Kidney epithelial cell (primary cell): ENCODE results near the gene FLOT1. TPM values are rescaled to one million over a fixed set of nuclear protein-coding genes. Genes with fewer than 3 reads are reported as not detected.

Experiments
- DNase-seq: peaks from one replicate; pipeline ENCODE4 v3.0.0-alpha.2; 2010; ENCODE audit warnings: low read depth
- H3K27me3 ChIP-seq: 2 replicates; pipeline ENCODE4 v1.6.0; 2011; ENCODE audit warnings: low read length; ENCODE audit not compliant: control insufficient read depth, insufficient read depth
- H3K36me3 ChIP-seq: 2 replicates; pipeline ENCODE4 v1.5.1; 2011; ENCODE audit warnings: low read length; ENCODE audit not compliant: control insufficient read depth, insufficient read depth
- H3K4me3 ChIP-seq: 2 replicates; pipeline ENCODE4 v1.5.1; 2011; ENCODE audit warnings: low read depth, mild to moderate bottlenecking, control low read depth, low read length
- total RNA-seq: library from RNA; depleted of rRNA; stranded (reverse); fragments of >200 nt; gene quantifications from 2 replicates; pipeline ENCODE4 v1.2.3, GENCODE V29; 2015
- TF ChIP-seq, protein P1 (sequence below): IDR thresholded peaks from 2 replicates; pipeline ENCODE4 v1.5.1; 2011; ENCODE audit warnings: mild to moderate bottlenecking, moderate library complexity, low read length, control low read depth, inconsistent platforms; ENCODE audit not compliant: insufficient read depth, poor library complexity, severe bottlenecking

The FLOT1 gene
- total RNA-seq, 1 donor from 2014 or later: 142 TPM

- TF ChIP-seq, protein P1, sequence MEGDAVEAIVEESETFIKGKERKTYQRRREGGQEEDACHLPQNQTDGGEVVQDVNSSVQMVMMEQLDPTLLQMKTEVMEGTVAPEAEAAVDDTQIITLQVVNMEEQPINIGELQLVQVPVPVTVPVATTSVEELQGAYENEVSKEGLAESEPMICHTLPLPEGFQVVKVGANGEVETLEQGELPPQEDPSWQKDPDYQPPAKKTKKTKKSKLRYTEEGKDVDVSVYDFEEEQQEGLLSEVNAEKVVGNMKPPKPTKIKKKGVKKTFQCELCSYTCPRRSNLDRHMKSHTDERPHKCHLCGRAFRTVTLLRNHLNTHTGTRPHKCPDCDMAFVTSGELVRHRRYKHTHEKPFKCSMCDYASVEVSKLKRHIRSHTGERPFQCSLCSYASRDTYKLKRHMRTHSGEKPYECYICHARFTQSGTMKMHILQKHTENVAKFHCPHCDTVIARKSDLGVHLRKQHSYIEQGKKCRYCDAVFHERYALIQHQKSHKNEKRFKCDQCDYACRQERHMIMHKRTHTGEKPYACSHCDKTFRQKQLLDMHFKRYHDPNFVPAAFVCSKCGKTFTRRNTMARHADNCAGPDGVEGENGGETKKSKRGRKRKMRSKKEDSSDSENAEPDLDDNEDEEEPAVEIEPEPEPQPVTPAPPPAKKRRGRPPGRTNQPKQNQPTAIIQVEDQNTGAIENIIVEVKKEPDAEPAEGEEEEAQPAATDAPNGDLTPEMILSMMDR: no peak
- Histone ChIP-seq H3K36me3 (no peaks in the 10 kb centered on the region), H3K27me3 (no peaks in the 10 kb centered on the region), H3K4me3 (no peak overlapping the region)
- DNase-seq: no peak
These were observed 34.6 kb upstream of the FLOT1 start for GRCh38 chr6:30777155-30777485.

- Histone ChIP-seq H3K36me3 (no peaks in the 10 kb centered on the region), H3K4me3 (no peak overlapping the region), H3K27me3 (no peaks in the 10 kb centered on the region)
- DNase-seq: no peak
- TF ChIP-seq, protein P1: no peak
These were observed 34.1 kb upstream of the FLOT1 start for GRCh38 chr6:30776390-30777154.

DNA sequence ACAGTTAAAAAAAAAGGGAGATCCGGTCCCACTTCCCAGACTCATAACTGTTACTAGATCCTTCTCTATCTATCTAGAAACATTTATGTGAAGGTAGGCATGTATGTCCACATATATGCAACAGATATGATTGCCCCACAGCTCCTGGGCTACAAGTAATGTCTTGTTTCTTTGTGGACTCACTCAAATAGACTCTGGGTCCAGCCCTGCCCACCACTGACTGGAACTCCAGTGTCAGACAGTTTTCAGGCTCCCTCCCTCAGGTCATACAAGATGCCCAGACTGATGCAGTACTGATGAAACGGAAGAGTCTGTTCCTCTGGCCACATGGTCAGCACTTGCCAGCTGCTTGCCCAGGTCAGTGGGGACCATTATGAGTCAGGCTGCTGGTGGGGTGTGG lies 32.6 kb upstream of the FLOT1 start:
- DNase-seq: no peak
- H3K4me3 ChIP-seq: no peak overlapping the region
- no peaks in the 10 kb centered on the region for H3K27me3 ChIP-seq
- TF ChIP-seq, protein P1: no peak
- no peaks in the 10 kb centered on the region for H3K36me3 ChIP-seq

- no peak for DNase-seq
- Histone ChIP-seq H3K27me3 (no peaks in the 10 kb centered on the region), H3K36me3 (no peaks in the 10 kb centered on the region), H3K4me3 (no peak overlapping the region)
- TF ChIP-seq, protein P1: no peak
These were observed 32.2 kb upstream of the FLOT1 start for GRCh38 chr6:30774701-30775100.

- Histone ChIP-seq H3K36me3 (no peaks in the 10 kb centered on the region), H3K27me3 (no peaks in the 10 kb centered on the region), H3K4me3 (no peak overlapping the region)
- TF ChIP-seq, protein P1: no peak
- no peak for DNase-seq
These were observed 28.1 kb upstream of the FLOT1 start for GRCh38 chr6:30770592-30770991.

GRCh38 chr6:30769853-30770524 lies 27.5 kb upstream of the FLOT1 start:
- Histone ChIP-seq H3K4me3 (no peak overlapping the region), H3K27me3 (no peaks in the 10 kb centered on the region), H3K36me3 (no peaks in the 10 kb centered on the region)
- TF ChIP-seq, protein P1: no peak
- DNase-seq: no peak
